ENCODE results near the gene ZNF420.

Gene ZNF420

GRCh38 chr19:37160153-37160552 lies 81.9 kb downstream of the ZNF420 start:
- DNase-seq, result no peak

DNA sequence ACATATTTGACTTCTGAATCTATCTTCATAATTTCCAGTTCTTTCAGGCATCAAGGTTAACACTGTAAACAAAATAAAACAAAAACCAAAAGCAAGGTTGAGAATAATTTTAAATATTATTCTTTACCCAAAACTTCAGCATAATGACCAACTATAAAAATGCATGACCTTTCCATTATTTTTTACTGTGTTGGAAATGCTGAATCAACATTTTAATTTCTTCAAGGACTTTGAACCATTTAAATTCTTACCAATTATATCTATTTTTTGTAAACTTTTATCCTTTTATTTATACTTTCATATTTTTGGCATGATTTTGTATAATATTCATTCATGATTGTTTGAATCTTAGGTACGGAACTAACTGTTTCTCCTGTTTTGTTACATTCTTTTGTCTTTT lies 87.4 kb downstream of the ZNF420 start:
- DNase-seq, result no peak

DNA sequence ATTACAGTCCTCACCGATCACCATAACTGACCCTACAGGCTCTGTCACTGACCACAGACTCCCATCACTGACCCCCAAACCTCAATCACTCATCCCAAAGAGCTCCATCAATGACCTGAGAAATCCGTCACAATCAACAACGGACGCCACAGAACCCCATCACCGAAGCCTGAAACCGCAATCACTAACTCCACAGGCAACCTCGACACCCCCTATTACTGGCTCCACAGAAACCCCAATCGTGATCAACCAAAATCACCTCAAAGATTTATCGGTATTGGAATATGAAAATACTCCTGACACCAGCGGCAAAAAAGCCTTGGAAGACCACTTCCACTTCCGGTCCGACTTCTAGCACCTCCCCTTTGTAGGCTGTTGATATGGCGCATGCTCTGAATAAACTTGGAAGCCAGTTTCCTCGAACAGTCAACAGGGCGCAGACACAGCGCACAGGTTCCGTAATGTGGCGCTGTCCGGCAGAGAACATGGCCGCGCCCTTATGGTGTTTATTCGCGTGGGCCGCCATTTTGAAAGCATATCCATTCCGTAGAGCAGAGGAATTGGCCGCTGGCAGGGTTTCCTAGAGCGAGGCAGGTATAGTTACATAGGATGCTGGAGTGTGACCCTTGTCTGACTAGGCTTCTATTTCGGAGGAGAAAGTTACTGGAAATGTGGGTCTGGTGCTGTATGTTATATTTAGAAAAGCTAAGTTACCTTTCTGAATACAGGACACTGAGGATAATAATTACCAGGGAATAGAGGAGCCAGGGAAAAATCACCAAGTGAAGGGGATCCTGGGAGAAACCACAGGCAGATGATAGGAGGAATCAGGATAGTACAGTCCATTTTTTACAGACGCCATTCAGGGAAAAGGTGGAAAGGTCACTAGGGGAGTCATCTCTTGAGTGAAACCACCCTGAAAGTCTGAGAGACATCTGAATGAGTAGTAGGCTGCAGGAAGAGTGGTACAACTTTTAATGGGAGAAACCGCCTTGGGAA lies 94.4 kb downstream of the ZNF420 start, which contains the start of gene ZNF585A:
Gene ZNF585A, minus strand, starts transcription at position 328 of the 999 bp plus-strand sequence. CDS start 2,785 bp downstream, outside the sequence.
- peak; percentile 59 to 81 (median 74) for DNase-seq
